HG02884 (cell line): ENCODE measurements around the gene BCL2.

ENCODE experiments used
- ATAC-seq: cut with Tn5 transposase; IDR thresholded peaks from one replicate; pipeline ENCODE4 v1.9.1; 2021; ENCODE audit warnings: mild to moderate bottlenecking, moderate library complexity; ENCODE audit not compliant: unreplicated experiment

The BCL2 gene

GRCh38 chr18:63262369-63263335 is 56.9 kb downstream of the BCL2 start:
- ATAC-seq: no peak

GRCh38 chr18:63261029-63261428 is 58.5 kb downstream of the BCL2 start:
- ATAC-seq: no peak

DNA sequence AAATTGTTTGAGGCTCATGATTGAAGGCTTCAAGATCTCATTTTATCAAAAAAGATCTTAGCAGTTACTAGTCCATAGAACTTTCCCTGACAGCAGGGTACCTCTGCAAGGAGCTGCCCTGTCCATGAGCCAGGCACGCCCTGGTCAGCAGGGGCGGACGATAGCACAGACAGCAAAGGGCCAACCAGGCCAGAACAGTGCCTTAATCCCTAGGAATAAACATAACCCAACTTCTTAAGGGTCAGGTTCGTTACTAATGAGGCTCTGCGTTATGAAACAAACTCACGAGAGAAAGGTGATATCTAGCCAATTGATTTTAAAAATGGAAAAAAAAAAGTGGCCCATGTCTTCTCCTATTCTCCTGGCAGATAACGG is 59.2 kb downstream of the BCL2 start:
- no peak for ATAC-seq

GRCh38 chr18:63259567-63260379 is 59.8 kb downstream of the BCL2 start:
- no peak for ATAC-seq

- no peak for ATAC-seq
These were observed 60.6 kb downstream of the BCL2 start for GRCh38 chr18:63258749-63259566.

- no peak for ATAC-seq
These were observed 62.1 kb downstream of the BCL2 start for GRCh38 chr18:63257453-63257852.

DNA sequence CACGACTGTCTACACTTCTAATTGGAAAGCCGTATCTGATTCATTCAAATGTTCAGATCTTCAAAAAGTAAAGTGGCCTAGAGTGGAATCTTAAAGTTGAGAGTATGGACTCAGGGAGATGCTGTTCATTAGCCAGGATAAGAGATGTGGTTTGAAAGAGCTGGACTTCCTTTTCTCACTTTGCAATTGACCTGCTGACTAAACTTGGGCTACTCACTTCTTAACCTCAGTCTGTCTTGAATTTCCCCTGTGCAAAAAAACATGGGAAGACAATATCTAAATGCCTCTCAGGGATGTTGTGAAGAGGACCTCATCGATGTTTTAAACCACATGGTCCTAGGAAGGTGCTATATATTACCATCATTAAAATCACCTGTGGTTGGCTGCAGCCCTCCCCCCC is 64.1 kb downstream of the BCL2 start:
- ATAC-seq: peak; percentile 53

GRCh38 chr18:63254716-63255399 is 64.7 kb downstream of the BCL2 start:
- peak; percentile 8 for ATAC-seq

DNA sequence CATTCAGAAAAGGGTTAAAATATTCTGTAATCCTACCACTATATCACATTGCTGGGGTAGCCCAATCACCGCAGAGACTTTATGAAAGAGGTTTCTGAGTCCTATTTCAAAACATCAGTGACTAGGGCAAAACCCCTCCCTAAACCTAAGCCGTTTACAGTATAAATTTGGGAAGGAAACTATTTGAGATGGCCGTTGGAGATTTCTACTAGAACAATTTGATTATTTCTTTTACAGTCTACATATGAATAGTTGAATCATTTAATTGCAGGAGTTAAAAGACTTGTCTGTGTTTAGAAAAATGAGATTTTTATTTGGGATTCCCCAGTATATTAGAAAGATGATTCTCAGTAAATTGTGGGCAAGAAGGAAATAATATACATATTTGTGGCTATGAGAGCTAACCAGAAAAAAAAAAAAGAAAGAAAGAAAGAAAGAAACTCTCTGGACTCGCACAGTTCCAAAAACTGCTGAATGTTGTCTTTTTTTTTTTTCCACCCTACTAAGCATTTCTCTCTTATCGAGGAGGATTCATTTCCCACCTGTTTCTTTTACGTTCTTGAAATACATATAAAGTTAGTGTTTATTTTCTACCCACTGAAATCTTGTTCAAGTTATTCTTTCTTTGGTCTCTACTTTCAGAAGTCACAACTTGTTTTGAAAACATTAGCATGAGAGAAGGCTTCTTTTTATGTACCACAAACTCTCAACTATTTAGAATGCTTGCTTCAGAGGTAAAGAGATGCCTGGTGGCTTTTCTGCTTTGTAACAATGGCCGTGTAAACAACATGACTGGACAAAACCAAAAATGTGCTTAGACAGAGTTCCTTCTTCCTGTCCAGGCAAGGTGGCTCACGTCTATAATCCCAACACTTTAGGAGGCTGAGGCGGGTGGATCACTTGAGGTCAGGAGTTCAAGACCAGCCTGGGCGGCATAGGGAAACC is 65.9 kb downstream of the BCL2 start:
- ATAC-seq: no peak

DNA sequence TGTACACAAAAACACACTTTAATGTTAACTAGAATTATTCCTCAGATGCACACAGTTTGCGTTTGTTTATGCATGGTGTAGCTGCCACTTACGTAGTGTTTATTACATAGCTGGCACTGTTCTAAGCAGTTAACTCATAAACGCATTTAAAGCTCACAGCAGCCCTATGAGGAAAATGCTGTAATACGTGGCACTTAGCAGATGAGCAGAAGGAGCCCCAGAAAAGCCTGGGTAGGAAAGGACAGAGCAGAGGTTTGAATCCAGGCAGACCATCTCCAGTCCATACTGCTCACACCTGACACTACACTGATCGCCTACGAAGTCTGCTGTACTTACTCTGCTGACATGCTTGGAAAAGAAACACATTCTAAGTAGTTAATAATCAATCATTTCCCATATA is 66.6 kb downstream of the BCL2 start:
- no peak for ATAC-seq

- no peak for ATAC-seq
These were observed 69.8 kb downstream of the BCL2 start for GRCh38 chr18:63249771-63250170.

- no peak for ATAC-seq
These were observed 71.6 kb downstream of the BCL2 start for GRCh38 chr18:63247926-63248325.

DNA sequence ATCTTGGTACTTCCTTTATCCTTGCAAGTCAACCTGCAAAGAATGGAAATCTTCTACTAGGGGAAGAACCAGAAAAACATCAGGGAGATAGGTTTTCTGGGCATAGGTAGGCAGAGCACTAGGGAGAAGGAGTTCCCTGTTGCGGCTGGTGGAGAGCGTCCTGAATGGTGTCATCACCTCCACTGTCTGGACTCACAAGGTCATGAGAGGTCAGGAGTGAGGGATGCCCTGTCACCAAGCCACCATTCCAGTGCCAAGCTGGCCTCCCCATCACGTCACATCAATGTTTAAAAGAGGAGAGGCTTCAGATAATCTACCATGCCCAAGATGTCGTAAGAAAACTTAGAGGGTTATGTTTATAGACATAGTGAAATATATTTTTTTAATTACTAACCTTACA is 72.1 kb downstream of the BCL2 start:
- ATAC-seq: no peak

DNA sequence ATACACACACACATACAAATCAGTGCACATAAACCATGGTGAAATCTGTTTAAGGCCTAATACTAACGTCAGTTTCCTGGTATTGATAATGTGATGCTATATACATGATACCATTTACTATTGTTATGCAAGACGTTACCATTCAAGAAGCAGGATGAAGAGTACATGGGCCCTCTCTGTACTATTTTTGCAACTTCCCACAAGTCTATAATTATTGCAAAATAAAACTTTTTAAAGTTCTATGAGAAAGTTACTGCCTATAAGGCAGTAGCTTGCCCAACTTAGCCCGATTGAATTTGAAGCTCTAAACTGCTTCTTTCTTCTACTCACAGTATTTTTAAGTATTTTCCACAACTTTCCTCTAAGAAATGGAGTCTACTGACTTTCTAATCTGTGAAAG is 74.0 kb downstream of the BCL2 start:
- no peak for ATAC-seq

GRCh38 chr18:63244607-63245006 is 75.0 kb downstream of the BCL2 start:
- no peak for ATAC-seq

DNA sequence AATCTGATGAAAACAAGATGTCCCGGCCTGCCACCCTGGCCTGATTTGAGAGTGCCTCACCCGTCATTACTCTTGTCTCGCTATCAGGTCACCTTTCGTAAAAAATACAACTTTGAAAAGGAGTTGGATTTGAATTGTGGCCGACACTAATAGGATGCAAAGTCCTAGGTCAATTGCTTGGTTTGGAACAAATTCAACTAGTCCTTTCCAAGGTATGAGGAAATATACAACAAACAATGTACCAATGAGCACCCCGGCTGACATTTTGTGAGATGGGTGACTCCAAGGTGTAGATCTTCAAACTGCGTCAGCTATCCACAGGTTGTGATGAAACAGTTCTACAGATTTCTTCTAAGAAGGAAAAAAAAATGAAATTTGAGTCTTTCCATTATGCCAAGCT is 77.8 kb downstream of the BCL2 start:
- no peak for ATAC-seq

GRCh38 chr18:63241317-63241712 is 78.3 kb downstream of the BCL2 start:
- no peak for ATAC-seq

- no peak for ATAC-seq
These were observed 78.8 kb downstream of the BCL2 start for GRCh38 chr18:63240531-63241316.

DNA sequence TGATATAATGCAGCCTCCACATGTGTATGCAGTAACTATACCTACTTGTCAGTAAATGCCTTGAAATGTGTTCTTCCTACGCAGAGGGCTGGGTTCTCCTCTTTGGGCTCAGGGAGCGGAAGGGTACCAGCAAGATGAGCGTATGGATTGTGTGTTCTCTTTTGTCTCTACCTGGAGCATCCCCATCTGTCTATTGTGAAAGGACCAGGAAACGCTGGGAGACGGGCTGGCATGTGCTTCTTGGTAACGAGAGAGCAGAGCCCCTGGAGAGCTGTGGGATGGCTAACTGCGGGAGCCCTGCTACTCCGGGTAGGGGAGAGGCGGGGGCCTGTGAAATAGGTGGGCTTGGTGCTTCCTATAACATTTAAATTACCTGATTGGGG is 80.9 kb downstream of the BCL2 start:
- no peak for ATAC-seq
